CD4-positive, alpha-beta memory T cell (primary cell): ENCODE data around the gene ZNF135. TPM values are rescaled to one million over a fixed set of nuclear protein-coding genes. Genes with fewer than 3 reads are reported as not detected.
A peak's percentile ranks its signal among the peaks of the same experiment; 100 is the strongest.

ENCODE experiments used
- CTCF ChIA-PET: fragments of 350-600 bp; sonication (Branson Sonifier 250); formaldehyde crosslinking; loops from one replicate; lab custom pipeline; 2021; ENCODE audit warnings: inconsistent platforms; ENCODE audit not compliant: partially characterized antibody; lab: Charles Lee
- POLR2A ChIA-PET: fragments of 350-600 bp; sonication (Branson Sonifier 250); formaldehyde crosslinking; loops from one replicate; lab custom pipeline; 2021; ENCODE audit not compliant: partially characterized antibody; lab: Charles Lee
- DNase-seq, 5 donors: peaks; one replicate each; pipeline versions ENCODE4 v3.0.0 to v3.0.0-alpha.2; 2020 to 2022; ENCODE audit warnings: mixed read lengths in 1 of 5
- H3K27ac ChIP-seq: one replicate; pipeline ENCODE4 v1.7.0; 2013; ENCODE audit warnings: low read depth, low read length
- H3K27me3 ChIP-seq: 2 replicates; pipeline ENCODE4 v1.7.0; 2013; ENCODE audit warnings: mild to moderate bottlenecking, low read length, moderate library complexity; ENCODE audit not compliant: insufficient read depth
- H3K36me3 ChIP-seq: 2 replicates; pipeline ENCODE4 v1.7.0; 2013; ENCODE audit warnings: mild to moderate bottlenecking, low read length, moderate library complexity; ENCODE audit not compliant: insufficient read depth
- H3K4me1 ChIP-seq: 2 replicates; pipeline ENCODE4 v1.7.0; 2013; ENCODE audit warnings: mild to moderate bottlenecking, low read length, moderate library complexity; ENCODE audit not compliant: insufficient read depth
- H3K4me3 ChIP-seq, 2 donors: one replicate each; pipeline ENCODE4 v1.7.0; 2013; ENCODE audit warnings: low read length in 2 of 2, mild to moderate bottlenecking in 1 of 2
- H3K9me3 ChIP-seq, 2 donors: one replicate each; pipeline ENCODE4 v1.7.0; 2013; ENCODE audit warnings: low read length in 2 of 2, control low read depth in 1 of 2; ENCODE audit not compliant: control insufficient read depth in 1 of 2
- H3K27ac Mint-ChIP-seq, 7 donors: one replicate each; pipeline ENCODE4 v1.8.0; 2020 to 2021; ENCODE audit warnings: mixed read lengths in 7 of 7, mild to moderate bottlenecking in 6 of 7, inconsistent platforms in 3 of 7, moderate library complexity in 3 of 7
- H3K27me3 Mint-ChIP-seq, 2 donors: one replicate each; pipeline ENCODE4 v1.8.0; 2020 to 2021; ENCODE audit warnings: mixed read lengths in 2 of 2
- H3K36me3 Mint-ChIP-seq, 2 donors: one replicate each; pipeline ENCODE4 v1.8.0; 2020 to 2021; ENCODE audit warnings: mixed read lengths in 2 of 2, inconsistent platforms in 1 of 2, mild to moderate bottlenecking in 1 of 2
- H3K4me1 Mint-ChIP-seq, 4 donors: one replicate each; pipeline ENCODE4 v1.8.0; 2020 to 2021; ENCODE audit warnings: mixed read lengths in 4 of 4, mild to moderate bottlenecking in 1 of 4
- H3K4me3 Mint-ChIP-seq, 8 donors: one replicate each; pipeline ENCODE4 v1.8.0; 2020 to 2021; ENCODE audit warnings: mixed read lengths in 8 of 8, mild to moderate bottlenecking in 7 of 8, moderate library complexity in 6 of 8, inconsistent platforms in 3 of 8
- H3K9me3 Mint-ChIP-seq, 8 donors: one replicate each; pipeline ENCODE4 v1.8.0; 2020 to 2021; ENCODE audit warnings: mixed read lengths in 8 of 8, mild to moderate bottlenecking in 5 of 8, inconsistent platforms in 3 of 8, moderate library complexity in 1 of 8
- intact Hi-C: fragments of 100-400 bp; cut with micrococcal nuclease; formaldehyde crosslinking; loops from one replicate; pipeline ENCODE4 v1.15.1; 2023
- polyA plus RNA-seq, 2 donors: library from polyadenylated mRNA; unstranded; fragments of 300-500 nt; fragmentation: Illumina TruSeq; gene quantifications; one replicate each; pipeline ENCODE4 v1.2.3, GENCODE V29; 2021
- total RNA-seq, 2 experiments: library from RNA; stranded (reverse); gene quantifications; one replicate each; pipeline ENCODE4 v1.2.3, GENCODE V29; 2021

Gene ZNF135
- under 1 TPM; 0.41 to 0.47 TPM for total RNA-seq
- 1 to 10 TPM in 1 of 2 donors, under 1 TPM in 1; 0.44 to 2.0 TPM for polyA plus RNA-seq

DNA sequence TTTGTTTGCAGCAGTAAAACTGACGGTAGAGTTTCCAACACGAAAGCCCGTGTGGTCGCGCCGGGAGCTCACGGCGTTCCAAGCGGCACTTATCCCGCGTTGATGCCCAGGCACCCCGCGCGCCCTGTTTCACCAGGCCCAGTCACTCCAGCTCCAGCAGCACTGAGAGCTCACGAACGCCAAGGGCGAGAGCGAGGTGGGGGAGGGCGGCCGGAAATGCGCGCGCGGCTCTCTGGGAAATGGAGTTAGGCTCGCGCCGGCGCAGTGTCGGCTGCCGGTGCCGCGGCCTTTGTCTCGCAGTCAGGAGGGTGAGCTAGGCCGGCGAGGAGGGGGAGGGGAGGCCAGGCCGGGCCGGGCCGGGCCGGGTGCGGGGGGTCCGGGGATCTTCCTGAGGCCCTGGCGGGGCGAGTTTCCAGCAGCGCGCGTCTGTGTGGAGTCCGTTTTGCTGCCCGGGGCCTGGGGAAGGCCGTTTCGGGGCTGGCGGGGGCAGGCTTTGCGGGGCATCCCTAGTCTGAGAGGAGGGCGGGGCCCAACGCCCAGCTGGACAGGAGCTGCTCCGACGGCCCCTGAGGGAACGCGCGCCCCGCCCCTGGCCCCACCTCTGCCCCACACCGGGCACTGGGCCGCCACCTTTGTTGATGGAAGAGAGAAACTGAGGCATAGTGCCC lies at the start of gene ZNF135:
TSS of gene ZNF135 (plus strand) at position 280 of the 668 bp plus-strand sequence. CDS start 721 bp downstream, outside the sequence.
- DNase-seq: peak in 4 of 5 donors; percentile 13 to 55 (median 24)
- ChIA-PET POLR2A (no interaction called here), CTCF (no interaction called here)
- Histone ChIP-seq H3K27ac (no peak within 1 kb of the TSS), H3K36me3 (no peaks in the 10 kb centered on the region), H3K4me1 (peaks cover 3% of the 10 kb centered on the region), H3K27me3 (no peaks in the 10 kb centered on the region), H3K9me3 (peaks cover 0 to 23% of the 10 kb centered on the region in 2 donors), H3K4me3 (no peak within 1 kb of the TSS)
- Mint-ChIP-seq H3K27me3 (peaks cover 12 to 19% of the 10 kb centered on the region in 2 donors), H3K4me1 (peaks cover 0 to 14% (median 4%) of the 10 kb centered on the region in 4 donors), H3K4me3 (peak within 1 kb of the TSS in 7 of 8 donors; percentile 39 to 80 (median 71)), H3K27ac (peak within 1 kb of the TSS in 2 of 7 donors; percentile 42 to 48), H3K36me3 (peaks cover 26 to 32% of the 10 kb centered on the region in 2 donors), H3K9me3 (peaks cover 2 to 88% (median 75%) of the 10 kb centered on the region in 8 donors)
- intact Hi-C loops: no loop called here

DNA sequence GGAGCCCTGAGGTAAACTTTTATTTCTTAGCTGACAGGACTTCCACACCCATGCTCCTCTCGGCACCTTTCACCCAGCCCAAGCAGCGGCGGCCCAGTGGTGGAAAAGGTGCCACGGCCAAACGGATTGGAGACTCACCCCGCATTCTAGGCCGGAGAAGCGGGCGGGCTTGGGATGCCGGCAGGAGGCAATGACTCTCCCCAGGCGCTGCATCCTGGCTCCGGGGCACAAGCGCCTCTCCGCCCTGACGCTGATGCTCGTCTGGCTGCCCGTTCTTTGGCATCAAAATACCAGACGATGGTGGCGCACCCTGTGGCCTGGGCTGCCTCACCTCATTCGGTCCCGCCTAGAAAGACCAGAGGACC lies 49.8 kb upstream of the ZNF135 start:
- no peak for DNase-seq
- Histone ChIP-seq H3K9me3 (peaks cover 14 to 46% of the 10 kb centered on the region in 2 donors), H3K27ac (no peak overlapping the region), H3K27me3 (no peaks in the 10 kb centered on the region), H3K4me1 (no peaks in the 10 kb centered on the region), H3K4me3 (no peak overlapping the region), H3K36me3 (no peaks in the 10 kb centered on the region)
- Mint-ChIP-seq H3K9me3 (peaks cover 5 to 89% (median 78%) of the 10 kb centered on the region in 8 donors), H3K36me3 (peaks cover 43 to 45% of the 10 kb centered on the region in 2 donors), H3K4me3 (peak overlapping the region in 5 of 8 donors; percentile 27 to 78 (median 63)), H3K27me3 (peaks cover 2 to 4% of the 10 kb centered on the region in 2 donors), H3K4me1 (peaks cover 2 to 13% (median 7%) of the 10 kb centered on the region in 4 donors), H3K27ac (peak overlapping the region in 2 of 7 donors; percentile 38 to 77)
- POLR2A ChIA-PET: no interaction called here
- intact Hi-C loops: loop anchor here (10.0 kb wide), 1 partner anchor 574 kb away; the partner anchor contains the start of gene ZNF749
- CTCF ChIA-PET: no interaction called here

DNA sequence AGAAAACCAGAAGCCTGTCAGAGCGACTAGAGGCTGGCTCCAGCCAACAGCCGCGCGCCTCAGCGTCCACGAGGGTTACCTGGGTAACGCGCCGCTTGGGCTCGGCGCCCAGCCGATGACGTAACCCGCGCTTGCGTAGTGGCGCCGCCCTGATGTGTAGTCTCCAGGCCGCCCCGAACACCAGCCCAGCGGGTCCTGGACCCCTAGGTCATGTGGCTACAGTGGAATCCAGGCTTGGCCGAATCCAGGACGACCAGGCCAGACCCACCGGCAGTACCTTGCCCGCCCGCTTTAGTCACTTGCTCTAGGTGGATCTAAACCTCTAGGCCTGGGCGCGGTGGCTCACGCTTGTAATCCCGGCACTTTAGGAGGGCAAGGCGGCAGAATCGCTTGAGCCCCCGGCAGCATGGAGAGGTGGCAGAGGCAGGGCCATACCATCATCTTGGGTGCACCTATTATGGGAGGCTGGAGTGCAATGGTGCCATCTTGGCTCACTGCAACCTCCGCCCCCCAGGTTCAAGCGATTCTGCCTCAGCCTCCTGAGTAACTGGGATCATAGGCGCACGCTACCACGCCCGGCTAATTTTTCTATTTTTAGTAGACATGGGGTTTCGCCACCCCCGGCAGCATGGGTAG lies 49.3 kb upstream of the ZNF135 start:
- intact Hi-C loops: loop anchor here (10.0 kb wide), 1 partner anchor 575 kb away; the partner anchor contains the start of gene ZNF749
- H3K4me1 Mint-ChIP-seq: peaks cover 0 to 9% (median 3%) of the 10 kb centered on the region in 4 donors

DNA sequence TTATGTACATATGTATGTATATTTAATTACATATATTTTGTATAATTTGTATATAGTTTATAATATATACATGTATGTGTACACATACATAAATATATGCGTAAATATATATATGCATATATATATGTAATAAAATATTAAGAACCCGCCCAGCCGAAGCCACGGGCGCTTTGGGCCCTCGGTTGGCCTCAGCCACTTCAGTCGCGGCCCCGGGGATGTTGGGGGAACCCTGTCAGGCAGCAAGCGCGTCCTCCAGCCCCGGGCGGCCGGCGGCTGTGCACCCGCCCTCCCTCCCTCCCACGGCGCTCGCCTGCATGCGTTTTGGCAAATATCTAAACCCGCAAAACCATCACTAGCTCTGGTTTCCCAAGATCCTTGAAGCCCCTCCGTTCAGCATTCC lies 48.6 kb upstream of the ZNF135 start:
- peaks cover 0 to 8% (median under 1%) of the 10 kb centered on the region in 4 donors for H3K4me1 Mint-ChIP-seq
- H3K27me3 Mint-ChIP-seq: peaks cover 2 to 4% of the 10 kb centered on the region in 2 donors
- H3K9me3 Mint-ChIP-seq: peaks cover 3 to 89% (median 73%) of the 10 kb centered on the region in 8 donors
- peak overlapping the region in 4 of 8 donors; percentile 9 to 60 (median 40) for H3K4me3 Mint-ChIP-seq
- Histone ChIP-seq H3K27me3 (no peaks in the 10 kb centered on the region), H3K4me3 (no peak overlapping the region), H3K36me3 (no peaks in the 10 kb centered on the region), H3K27ac (no peak overlapping the region), H3K9me3 (peaks cover 14 to 36% of the 10 kb centered on the region in 2 donors), H3K4me1 (no peaks in the 10 kb centered on the region)
- H3K27ac Mint-ChIP-seq: no peak overlapping the region
- intact Hi-C loops: no loop called here
- peaks cover 31 to 36% of the 10 kb centered on the region in 2 donors for H3K36me3 Mint-ChIP-seq
- DNase-seq: no peak
- POLR2A ChIA-PET: interaction anchor here (1.2 kb wide), 1 partner anchor 8 kb away, joined by 5 read pairs; the partner anchor contains the start of gene ZNF606
- CTCF ChIA-PET: no interaction called here

More for the DNA sequence above, 49.3 kb upstream of the ZNF135 start:
- Histone ChIP-seq H3K9me3 (peaks cover 14 to 42% of the 10 kb centered on the region in 2 donors), H3K4me1 (no peaks in the 10 kb centered on the region), H3K4me3 (peak overlapping the region in 1 of 2 donors; percentile 11), H3K36me3 (no peaks in the 10 kb centered on the region), H3K27me3 (no peaks in the 10 kb centered on the region), H3K27ac (peak overlapping the region; percentile 26)
- peaks cover 2 to 4% of the 10 kb centered on the region in 2 donors for H3K27me3 Mint-ChIP-seq
- ChIA-PET POLR2A (no interaction called here), CTCF (no interaction called here)
- peaks cover 38 to 41% of the 10 kb centered on the region in 2 donors for H3K36me3 Mint-ChIP-seq
- peak overlapping the region in 6 of 7 donors; percentile 36 to 77 (median 64) for H3K27ac Mint-ChIP-seq
- peaks cover 3 to 89% (median 76%) of the 10 kb centered on the region in 8 donors for H3K9me3 Mint-ChIP-seq
- peak in 4 of 5 donors; percentile 28 to 60 (median 44) for DNase-seq
- H3K4me3 Mint-ChIP-seq: peak overlapping the region in 6 of 8 donors; percentile 35 to 78 (median 58)

DNA sequence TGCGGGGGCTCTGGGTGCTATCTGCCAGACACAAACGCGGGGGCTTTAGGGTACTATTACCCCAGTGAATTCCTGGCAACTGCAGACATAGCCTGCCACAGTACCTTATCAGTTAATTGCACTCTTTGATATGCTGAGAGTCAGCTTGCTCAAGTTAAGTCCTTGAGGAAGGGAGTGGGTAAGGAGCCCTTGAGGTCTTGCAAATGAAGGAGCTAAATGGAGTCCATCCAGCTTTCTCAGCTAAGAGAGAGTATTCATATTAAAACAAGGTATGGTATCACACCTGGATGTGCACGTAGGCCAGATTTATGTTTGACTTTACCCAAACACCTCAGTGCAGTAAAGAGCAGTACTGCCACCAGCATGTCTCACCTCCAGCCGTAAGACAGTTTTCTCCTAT lies 44.9 kb upstream of the ZNF135 start:
- Mint-ChIP-seq H3K27ac (no peak overlapping the region), H3K36me3 (peaks cover 8 to 18% of the 10 kb centered on the region in 2 donors), H3K4me1 (peaks cover 0 to 4% (median 0%) of the 10 kb centered on the region in 4 donors), H3K4me3 (no peak overlapping the region), H3K27me3 (peaks cover 4 to 7% of the 10 kb centered on the region in 2 donors), H3K9me3 (peaks cover 6 to 75% (median 57%) of the 10 kb centered on the region in 8 donors)
- DNase-seq: no peak
- no peak overlapping the region for H3K27ac ChIP-seq
- CTCF ChIA-PET: no interaction called here
- H3K4me1 ChIP-seq: no peaks in the 10 kb centered on the region
- no peak overlapping the region for H3K4me3 ChIP-seq
- intact Hi-C loops: no loop called here
- POLR2A ChIA-PET: no interaction called here
- no peaks in the 10 kb centered on the region for H3K36me3 ChIP-seq
- no peaks in the 10 kb centered on the region for H3K27me3 ChIP-seq
- peaks cover under 1 to 8% of the 10 kb centered on the region in 2 donors for H3K9me3 ChIP-seq

DNA sequence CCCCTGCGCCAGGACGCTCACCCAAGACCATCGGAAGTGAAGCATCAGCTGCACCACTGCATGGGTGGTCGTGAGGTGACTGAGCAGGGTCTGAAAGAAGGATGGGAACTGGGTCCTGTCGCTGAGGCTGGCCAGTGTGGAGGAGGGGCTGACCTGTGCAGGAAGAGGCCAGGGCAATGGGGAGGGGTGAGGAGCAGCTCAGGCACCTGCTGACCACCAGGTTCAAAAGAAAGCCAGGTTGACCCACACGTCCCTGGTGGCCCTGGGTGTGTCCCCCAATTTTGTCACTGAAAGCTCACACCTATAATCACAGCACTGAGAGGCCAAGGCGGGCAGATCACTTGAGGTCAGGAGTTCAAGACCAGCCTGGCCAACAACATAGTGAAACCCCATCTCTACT lies 39.0 kb upstream of the ZNF135 start:
- Histone ChIP-seq H3K4me3 (no peak overlapping the region), H3K4me1 (no peaks in the 10 kb centered on the region), H3K9me3 (peaks cover 0 to 4% of the 10 kb centered on the region in 2 donors), H3K36me3 (no peaks in the 10 kb centered on the region), H3K27ac (no peak overlapping the region), H3K27me3 (no peaks in the 10 kb centered on the region)
- Mint-ChIP-seq H3K36me3 (peaks cover 3 to 10% of the 10 kb centered on the region in 2 donors), H3K9me3 (peaks cover 6 to 72% (median 42%) of the 10 kb centered on the region in 8 donors), H3K27ac (no peak overlapping the region), H3K4me1 (no peaks in the 10 kb centered on the region), H3K27me3 (peaks cover 3 to 4% of the 10 kb centered on the region in 2 donors), H3K4me3 (no peak overlapping the region)
- CTCF ChIA-PET: no interaction called here
- intact Hi-C loops: no loop called here
- no peak for DNase-seq
- POLR2A ChIA-PET: no interaction called here
